ENCODE data around the gene ARAP1.

The ARAP1 gene

DNA sequence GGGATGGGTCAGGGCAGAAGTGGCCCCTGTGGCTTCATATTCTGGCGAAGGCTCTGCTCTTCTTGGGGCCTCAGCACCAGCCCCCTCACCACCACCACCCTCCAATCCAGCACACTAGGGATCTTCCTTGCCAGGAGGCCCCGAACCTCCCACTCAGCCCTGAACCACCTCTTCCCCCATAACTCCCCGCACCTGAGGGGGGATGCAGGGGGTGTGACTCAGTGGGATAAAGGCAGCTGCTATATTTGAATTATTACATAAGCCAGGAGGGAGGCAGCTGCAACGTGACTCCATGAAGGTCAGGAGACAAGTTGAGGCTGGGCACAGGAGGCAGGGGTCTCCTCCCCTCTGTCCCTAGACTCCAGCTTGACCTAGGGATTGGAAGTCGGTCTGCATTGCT, 72.3 kb downstream of the ARAP1 start:
- DNase-seq, result no peak

DNA sequence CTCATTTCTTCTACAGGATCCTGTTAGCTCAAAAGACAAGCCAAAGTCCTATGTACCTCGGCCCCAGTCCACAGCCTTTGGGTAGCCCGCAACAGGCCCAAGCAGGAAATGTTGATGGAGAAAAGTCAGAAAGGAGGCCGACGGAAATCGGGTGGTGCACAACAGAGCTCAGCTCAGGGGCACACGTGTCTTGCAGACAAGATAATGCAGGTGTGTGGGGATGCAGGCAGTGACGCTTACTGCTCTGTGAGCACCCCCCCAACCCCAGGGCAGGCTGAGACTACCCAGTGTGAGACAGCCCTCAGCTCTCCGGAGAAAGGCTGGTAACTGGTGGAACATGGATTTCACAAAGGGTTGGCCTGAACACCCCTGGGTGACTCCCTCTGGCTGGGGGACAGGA, 73.7 kb downstream of the ARAP1 start:
- no peak for DNase-seq

DNA sequence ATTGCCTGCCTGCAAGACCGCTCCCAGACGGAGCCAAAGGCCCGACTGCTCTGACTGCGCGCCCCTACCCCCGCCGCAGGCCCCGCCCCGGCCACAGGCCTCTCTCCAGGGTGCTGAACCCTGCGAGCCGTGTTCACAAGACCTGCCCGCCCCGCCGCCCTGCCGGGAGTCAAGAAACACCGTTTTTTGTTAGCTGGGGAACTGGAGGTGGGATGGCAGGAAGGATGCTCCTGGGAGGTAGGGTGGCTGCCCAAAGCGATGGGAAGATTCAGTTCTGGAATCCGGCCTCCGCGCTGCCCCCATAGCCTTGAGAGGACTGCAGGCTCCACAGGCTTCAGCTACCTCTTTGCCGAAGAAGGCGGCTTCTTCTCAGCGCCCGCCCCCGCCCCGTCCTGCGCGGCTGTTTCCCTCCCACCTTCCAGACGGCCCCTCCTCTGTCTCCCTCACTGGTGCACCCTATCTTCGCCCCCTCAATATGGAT, 75.3 kb downstream of the ARAP1 start:
- DNase-seq, result peak; percentile 75

DNA sequence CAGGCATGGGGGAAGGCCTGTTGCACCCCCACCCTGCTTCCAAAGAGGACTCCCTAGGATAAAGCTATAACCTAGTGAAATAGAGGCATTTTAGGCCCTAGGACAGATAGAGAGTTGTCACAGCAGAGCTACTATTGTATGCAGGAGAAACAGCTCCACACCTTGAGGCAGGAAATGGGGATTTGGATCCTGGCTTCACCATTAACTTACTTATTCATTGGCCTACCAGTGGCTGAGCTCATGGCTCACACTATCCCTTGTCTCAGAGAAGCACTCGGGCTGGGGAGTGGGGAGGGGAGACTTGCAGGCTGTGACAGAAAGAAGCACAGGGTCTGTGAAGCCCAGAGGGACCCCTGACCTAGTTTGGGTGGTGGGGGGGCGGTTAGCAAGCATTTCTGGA, 77.0 kb downstream of the ARAP1 start:
- DNase-seq, result no peak

DNA sequence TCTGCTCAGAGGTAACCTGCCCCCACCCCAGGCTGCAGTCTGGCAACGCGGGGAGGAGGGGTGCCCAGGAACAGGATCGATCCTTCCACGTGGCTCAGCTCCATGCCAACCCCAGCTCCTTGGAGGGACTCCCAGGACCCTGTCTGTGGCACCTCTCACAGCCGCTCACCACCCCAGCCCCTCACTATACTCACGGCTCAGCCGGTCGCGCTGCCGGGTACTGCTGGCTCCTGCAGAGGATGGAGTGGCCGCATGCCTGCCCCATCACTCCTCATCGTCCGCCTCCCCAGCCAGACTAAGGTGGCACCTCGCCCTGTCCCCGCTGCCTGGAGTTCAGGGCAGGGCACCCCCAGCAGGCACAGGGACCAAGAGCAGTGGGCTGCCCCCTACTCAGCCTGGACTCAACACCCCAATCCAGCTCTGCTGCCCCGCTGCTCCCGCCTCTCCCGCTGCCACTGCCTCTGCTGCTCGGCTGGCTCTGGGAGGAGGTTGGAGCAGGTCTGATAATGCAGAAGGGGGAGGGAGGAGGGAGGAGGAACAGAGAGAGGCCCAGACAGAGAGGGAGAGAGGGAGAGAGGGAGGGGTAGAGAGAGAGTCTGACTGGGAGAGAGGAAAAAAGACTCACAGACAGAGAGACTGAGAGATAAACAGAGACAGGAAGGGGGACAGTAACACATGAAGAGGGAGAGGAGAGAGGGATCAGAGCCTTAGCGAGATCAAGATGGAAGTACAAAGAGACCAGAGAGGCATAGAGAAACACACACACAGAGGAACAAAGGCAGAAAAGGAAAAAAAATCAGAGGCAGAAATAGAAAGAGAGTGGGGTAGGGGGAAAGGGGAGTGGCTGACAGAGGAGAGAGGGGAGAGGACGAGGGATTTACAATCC, 78.0 kb downstream of the ARAP1 start, which contains the start of gene PDE2A:
TSS of gene PDE2A (minus strand) at position 480 of the 886 bp plus-strand sequence. CDS start at position 265, 215 bp downstream.
- no peak for DNase-seq

DNA sequence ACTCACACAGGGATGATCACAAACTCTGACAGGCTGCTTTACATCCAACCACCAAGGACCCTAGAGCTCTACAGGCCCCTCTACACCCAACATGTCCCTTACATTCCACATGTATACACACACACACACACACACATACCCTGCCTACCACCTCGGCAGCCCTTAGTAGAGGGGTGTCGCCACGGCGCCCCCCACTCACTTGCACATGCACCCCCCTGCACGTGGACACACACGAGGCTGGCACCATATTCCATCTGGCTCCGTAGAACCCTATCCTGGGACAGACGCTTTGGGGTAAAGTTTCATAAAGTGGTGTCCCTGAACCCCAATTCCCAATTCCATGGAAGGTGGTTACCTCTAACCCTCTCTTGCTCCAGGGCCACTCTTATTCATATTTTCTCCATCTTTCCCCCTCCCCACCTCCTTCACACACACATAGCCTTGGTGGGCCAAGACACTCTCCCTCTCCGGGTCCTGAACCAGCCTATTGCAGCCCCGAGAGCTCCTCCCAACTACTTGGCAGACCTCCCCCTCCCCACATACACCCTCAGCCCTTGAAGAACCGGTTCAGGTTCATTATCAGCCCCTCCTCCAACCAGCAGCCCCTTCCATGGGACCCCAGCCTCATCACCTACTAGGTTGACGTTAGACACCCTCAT, 78.8 kb downstream of the ARAP1 start:
- DNase-seq, result no peak

DNA sequence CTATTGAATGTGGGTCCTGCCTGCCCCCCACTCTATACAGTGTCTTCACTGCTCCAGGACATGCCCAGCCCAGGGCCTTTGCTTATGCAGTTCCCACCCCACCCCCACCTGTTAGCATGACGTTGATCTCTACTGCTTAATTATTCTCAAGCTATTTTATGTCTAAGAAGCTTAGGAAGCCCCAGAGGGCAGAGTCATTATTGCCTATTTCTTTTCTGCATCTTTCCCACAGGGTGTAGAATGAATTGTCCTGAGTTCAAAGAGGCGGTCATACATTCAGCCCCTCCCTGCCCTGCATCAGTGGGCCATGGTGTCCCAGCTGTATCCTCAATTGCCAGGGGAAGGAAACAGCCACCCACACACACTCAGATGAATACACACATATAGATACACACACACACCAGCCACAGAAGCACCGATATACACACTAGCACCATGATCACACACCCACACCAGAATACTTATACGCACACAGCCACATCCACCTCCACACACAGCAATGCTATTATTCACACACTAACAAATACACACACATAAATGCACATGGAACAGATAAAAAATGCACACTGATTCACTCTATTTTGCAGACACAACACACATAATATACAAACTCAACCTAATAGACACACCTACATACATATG, 79.5 kb downstream of the ARAP1 start:
- no peak for DNase-seq

DNA sequence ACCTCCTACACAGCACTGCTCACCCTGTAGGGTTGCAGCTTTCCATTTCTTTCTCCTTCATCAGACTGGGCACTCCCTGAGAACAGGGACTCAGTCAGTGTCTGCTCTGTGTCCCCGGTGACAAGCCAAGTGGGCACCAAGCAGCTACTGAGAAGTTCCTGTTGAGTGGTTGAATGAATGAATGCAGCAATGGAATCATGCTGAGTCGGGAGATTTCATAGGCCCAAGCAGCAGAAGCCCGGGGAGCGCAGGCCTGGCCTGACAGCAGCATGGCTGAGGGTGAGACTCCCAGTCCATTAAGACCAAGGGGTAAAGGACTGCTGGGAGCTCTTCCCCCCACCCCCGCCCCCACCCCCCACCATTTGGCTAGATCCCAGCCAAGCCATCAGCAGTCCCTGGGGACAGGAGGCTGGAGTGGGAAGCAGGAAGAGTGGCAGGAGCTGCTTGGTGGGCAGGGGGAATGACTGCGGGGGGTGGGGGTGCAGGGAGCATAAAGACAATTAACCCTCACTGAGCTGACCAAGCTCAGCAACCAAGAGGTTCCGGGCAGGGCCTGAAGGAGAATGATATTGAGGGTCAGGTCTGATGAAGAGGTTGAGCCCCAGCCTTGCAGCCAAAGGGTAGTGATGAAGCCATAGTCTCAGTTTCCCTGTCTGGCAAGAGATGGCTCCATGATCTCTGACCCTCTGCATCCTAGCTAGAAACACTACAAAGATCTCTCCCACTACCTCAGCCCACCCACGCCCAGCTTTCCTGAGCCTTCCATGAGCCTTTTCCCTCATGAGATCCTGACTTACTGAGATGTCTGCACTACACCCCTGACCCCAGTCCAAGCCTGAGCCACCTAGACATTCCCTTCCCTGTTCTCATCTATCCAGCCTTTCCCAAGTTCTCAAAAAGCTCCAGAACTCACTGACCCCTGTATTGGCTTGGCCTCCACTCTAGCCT, 80.8 kb downstream of the ARAP1 start:
- DNase-seq, result no peak

DNA sequence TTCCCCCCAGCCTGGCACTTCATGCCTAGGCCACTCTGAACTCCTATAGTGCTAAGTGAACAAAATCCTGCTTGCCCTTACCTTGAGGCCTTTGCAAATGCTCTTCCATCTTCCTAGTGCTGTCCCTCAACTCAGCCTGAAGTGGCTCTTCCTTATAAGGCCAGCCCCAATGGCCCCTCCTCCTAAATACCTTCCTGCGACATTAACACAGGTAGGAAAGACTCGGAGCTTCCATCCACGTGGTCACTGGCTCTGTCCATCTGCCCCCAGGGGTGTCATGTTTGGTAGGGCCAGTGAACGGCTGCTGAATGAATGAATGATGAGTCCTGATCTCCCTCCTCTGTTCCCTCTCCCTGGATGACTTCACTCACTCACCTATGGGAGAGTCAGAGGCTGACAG, 82.2 kb downstream of the ARAP1 start:
- DNase-seq, result no peak

DNA sequence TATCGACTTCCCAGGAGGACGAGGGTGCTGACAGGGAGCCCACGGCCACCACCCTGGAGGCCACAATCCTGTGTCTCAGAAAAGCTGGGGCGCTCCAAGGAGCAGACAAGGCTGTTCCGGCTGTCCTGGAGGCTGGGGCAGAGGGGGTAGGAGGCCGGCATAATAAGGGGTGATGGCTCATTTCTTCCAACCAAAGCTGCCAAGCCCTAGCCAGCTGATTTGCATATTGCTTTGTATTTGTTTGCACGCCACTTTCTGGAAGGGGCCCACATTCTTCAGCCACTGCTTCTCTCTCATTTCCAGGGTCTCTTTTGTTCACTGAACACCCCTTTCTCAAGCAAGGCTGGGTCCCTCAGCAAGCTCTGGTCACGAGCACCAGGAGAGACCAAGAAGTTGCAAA, 82.7 kb downstream of the ARAP1 start:
- DNase-seq, result no peak

DNA sequence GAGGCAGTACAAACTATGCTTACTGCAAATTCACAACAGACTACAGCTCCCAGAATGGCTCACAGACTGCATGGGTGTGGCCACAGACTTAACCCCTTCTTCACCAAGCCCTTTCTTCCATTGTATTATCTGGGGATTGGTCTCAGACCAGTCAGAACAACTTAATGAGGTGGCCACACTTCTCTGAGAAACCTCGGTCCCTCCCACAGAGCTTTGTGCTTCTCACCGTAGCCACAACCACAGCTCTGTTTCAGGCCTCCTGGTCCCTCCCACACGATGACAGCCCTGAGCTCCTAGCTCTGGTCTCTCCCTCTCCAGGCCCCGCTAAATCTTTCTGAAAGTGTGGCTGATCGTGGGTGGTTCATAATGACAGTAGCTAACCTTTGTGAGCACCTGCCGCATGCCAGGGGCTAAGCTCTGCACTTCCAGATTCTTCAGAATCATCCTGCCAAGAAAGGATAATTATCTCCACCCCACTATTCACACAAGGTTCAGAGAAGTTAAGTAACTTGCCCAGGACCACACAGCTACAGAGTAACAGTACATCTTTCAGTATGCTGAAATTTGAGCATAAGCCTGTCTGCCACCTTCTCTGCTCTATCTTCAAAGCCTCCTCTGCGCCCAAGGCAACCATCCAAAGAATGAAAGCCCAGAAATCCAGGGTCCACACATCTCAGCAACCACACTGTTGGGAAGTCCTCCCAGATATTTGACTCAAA, 83.4 kb downstream of the ARAP1 start:
- DNase-seq, result peak; percentile 64

DNA sequence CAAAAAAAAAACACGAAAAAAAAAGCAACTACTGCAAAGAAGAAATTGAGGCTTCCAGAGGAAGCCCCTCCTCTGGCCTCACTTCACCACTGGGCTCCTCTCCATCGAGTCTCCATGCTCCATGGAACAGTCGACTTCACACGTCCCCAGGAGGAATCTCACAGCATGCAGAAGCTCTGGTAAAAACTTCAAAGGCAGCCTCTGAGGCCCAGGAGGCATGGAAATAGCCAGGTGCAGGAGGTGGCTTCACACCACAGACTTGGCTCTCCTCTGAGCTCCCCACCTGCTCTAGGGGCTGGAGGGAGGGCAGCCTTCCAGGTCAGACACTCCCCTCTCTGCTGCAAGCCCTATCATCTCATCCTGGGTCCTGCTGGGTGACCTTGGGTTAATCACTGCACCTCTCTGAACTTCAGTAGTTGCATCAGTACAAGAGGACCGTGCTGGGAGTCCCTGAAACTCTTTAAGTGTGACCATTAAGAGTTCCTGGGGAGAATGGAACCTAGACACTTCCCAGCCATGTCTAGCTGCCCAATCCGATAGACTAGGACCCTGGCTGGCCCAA, 86.2 kb downstream of the ARAP1 start:
- no peak for DNase-seq

DNA sequence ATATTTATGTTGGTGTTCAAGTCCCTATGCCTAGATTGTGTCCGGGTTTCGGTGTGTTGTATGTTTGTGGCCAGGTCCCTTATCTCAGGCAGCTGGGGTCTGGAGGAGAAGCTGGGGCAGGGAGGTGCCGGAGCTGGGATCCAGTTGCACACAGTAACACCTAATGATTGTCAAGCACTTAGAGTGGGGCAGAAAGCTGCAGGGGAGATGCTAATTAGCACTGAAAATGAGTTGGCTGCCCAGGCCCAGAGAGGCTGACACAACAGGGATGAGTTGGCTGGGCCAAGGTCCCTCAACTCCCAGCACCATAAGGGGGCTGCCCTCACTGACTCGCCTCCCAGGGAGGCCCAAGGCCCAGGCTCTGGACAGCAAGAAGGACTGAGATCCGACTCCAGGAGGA, 90.2 kb downstream of the ARAP1 start:
- no peak for DNase-seq

DNA sequence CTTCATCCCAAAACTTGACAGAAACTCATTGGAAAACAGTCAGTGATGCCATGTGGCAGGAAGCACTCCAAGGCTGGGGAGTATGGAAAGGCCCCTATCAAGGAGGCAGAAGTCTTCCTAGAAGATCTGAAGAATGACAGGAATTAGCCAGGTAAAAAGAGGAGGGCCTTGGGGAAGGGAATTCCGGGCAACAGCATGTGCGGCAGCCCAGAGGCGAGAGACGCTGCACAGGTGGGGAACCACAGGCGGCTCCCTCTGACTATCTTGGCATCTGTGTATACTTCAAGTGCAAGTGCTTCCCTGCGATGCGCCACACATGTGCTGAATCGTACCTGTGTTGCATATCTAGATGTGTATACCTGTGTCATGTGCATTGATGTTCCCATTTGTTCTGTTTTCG, 90.7 kb downstream of the ARAP1 start:
- DNase-seq, result no peak

DNA sequence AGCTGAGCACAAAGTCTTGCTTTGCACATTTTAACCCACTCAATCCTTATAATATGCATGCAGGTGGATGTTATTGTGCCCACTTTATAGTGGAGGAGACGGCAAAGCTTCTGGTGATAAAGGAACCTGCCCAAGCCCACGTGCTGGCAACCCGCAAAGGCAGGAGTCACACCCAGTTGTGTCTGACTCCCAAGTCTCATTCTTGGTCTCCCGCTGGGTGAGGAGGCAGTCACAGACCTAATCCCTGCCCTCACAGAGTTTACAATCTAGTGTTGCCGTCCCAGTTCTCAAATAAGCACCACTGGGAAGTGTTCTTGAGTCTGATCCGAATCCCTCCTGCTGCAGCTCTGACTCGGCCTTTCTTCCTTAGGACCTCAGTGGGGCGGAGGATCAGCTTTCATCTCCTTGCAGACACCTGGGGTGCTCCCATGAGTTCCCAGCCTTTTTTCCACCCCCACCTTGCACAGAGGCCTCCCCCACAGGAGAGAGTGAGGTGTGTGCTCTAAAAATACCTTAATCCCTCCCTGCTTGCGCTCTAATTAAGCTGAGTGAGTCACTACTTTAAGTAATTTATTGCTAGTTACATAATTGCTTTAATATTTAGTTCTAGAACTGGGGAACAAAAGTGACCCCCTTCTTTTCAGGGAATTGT, 93.1 kb downstream of the ARAP1 start:
- DNase-seq, result no peak

DNA sequence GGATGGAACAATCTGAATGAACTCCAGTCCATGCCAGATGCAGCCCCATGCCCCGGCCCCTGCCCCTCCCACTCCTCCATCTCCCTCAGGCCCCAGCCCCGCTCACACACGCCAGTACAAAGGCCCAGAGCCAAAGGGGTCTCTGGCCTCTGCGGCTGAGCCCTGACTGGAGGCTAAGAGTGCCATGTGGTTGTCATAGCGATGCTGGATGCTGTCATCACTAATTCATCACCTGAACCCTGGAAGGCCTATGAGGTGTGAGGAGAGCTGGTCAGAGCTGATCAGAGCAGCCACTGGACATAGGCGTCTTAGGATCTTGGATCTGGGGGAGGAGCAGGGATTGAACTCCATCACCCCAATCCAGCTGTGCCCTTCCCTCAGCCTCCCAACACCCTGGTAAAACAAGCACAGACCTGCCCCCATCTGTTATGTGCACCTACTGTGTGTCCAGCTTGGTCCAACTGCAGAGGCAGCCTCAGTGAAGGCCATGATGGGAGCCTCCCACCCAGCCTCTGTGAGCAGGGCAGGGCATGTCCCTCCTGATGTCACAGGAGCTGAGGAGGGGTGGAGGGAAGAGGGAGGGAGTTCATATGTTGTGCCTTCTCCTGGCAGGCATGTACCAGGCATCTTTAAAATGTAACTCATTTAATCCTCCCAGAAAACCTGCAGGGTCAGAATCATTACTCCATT, 94.7 kb downstream of the ARAP1 start:
- no peak for DNase-seq

DNA sequence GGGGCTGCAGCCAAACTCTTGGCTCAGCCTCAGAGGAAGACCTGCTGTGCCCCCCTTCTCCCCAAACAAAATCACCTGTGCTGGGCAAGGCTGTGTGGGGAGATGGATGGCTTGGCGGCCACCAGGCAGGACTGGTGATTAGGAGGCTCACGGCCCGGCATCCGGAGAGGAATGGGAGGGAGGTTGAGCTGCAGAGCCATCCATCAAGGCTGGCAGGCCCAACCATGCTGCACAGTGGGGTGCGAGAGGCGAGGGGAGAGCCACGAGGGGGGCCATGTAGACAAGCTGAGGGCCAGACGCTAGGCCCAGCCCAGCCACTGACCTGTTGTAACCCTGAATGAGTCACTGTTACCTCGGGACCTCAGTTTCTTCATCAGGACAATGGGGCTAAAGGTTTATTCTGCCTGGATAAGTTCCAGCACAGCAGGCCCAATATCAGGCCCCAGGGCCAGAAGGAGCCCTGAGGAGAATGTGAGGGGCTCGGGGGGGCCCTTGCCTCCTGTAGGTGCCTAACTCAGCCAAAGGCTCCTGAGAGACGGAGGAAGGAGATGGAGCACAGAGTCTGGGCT, 96.2 kb downstream of the ARAP1 start:
- DNase-seq, result no peak

DNA sequence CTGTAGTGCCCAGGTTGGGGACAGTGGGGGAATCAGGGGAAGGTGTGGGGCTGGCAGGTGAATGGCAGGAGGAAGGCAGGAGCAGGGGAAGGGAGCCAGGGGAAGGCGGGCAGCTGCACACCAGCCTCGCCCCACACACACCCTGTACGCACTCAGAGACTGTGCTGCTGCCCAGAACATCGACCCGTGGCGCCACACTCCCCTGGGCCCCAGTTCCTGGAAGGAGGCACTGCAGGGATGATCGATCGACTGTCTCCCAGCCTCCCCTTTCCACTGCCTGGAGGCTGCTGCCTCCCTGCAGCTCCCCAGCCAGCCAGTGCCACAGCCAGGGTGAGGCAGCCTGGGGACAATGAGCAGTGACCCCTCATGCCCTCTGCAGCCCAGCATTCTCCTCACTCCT, 97.2 kb downstream of the ARAP1 start:
- DNase-seq, result no peak

DNA sequence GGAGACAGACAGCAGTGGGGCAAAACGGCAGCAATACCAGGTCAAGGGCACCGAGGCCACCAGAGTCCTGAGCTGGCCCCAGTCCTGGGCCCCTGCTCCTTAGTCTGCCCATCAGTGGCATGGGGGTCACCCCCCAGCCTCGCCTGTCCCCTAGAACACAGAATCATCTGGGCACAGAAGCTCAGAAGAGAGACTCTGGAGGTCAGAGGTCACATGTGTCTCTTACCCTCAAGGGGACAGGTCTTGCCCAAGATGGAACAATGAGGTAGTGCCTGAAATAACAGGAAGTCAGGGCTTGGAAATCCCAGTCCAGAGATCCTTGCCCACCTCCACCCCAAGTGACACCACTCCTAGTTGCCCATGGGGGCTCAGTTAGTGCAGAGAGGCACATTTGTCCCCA, 98.6 kb downstream of the ARAP1 start:
- DNase-seq, result no peak

Data from stimulated activated CD4-positive, alpha-beta T cell treated with anti-CD3 and anti-CD28 coated beads, Interleukin-4, amount 100 ng/mL, for 24 hours (primary cell).